H1 (cell line): ENCODE data around the gene NDUFV1. TPM values are rescaled to one million over a fixed set of nuclear protein-coding genes. Genes with fewer than 3 reads are reported as not detected.
A peak's percentile ranks its signal among the peaks of the same experiment; 100 is the strongest.

ENCODE experiments used
- POLR2A ChIP-seq, 2 experiments: IDR thresholded peaks; 1 replicate in 1 of 2; 2 replicates in 1 of 2; pipeline ENCODE4 v1.6.1; 2011; ENCODE audit warnings: low read depth in 2 of 2, low read length in 2 of 2, mild to moderate bottlenecking in 2 of 2; ENCODE audit errors: control extremely low read depth in 1 of 2
- RBBP5 ChIP-seq: IDR thresholded peaks from 2 replicates; pipeline ENCODE4 v1.7.1; 2012; ENCODE audit warnings: low read depth, mild to moderate bottlenecking, inconsistent platforms, low read length, moderate library complexity, borderline replicate concordance
- ZNF274 ChIP-seq: IDR thresholded peaks from 2 replicates; pipeline ENCODE4 v1.7.0; 2012; ENCODE audit warnings: low read length, borderline replicate concordance; ENCODE audit errors: extremely low read depth
- polyA plus RNA-seq, 7 experiments: library from polyadenylated mRNA; depleted of rRNA in 3 of 7; stranded (reverse) in 5 of 7; unstranded in 2 of 7; fragments of >200 nt in 5 of 7; fragments of 200-250 nt in 2 of 7; gene quantifications; 1 replicate in 5 of 7; 2 replicates in 1 of 7; 4 replicates in 1 of 7; pipeline versions ENCODE4 v1.2.1 to v1.2.3, GENCODE V29; 2011 to 2013; ENCODE audit warnings: missing spikeins in 2 of 7, mixed read lengths in 2 of 7
- total RNA-seq: library from RNA; stranded (reverse); fragmentation: NEBNext Ultra II Directional; extraction: Animal tissue kit (Norgen Biotek cat#: 25700); gene quantifications from 2 replicates; pipeline ENCODE4 v1.2.1, GENCODE V29; 2021
- TF ChIP-seq, protein P1 (sequence below): IDR thresholded peaks from 2 replicates; pipeline ENCODE4 v1.6.1; 2012; ENCODE audit warnings: low read length, inconsistent platforms
- TF ChIP-seq, protein P2 (sequence below): IDR thresholded peaks from 2 replicates; pipeline ENCODE4 v1.6.1; 2011; ENCODE audit warnings: low read depth, mild to moderate bottlenecking, low read length; ENCODE audit not compliant: insufficient read depth
- TF ChIP-seq, protein P3 (sequence below): fragments of 300-600 bp; sonication (generic); IDR thresholded peaks from 2 replicates; pipeline ENCODE4 v1.7.1; 2012; ENCODE audit warnings: low read length, moderate library complexity, mild to moderate bottlenecking, inconsistent platforms; ENCODE audit not compliant: insufficient replicate concordance

NDUFV1 gene
- total and polyA plus RNA-seq, 2 of the 8 experiments (the other 6 are each of a cell fraction or from before 2014, with no cell fraction given): 125 to 131 TPM

DNA sequence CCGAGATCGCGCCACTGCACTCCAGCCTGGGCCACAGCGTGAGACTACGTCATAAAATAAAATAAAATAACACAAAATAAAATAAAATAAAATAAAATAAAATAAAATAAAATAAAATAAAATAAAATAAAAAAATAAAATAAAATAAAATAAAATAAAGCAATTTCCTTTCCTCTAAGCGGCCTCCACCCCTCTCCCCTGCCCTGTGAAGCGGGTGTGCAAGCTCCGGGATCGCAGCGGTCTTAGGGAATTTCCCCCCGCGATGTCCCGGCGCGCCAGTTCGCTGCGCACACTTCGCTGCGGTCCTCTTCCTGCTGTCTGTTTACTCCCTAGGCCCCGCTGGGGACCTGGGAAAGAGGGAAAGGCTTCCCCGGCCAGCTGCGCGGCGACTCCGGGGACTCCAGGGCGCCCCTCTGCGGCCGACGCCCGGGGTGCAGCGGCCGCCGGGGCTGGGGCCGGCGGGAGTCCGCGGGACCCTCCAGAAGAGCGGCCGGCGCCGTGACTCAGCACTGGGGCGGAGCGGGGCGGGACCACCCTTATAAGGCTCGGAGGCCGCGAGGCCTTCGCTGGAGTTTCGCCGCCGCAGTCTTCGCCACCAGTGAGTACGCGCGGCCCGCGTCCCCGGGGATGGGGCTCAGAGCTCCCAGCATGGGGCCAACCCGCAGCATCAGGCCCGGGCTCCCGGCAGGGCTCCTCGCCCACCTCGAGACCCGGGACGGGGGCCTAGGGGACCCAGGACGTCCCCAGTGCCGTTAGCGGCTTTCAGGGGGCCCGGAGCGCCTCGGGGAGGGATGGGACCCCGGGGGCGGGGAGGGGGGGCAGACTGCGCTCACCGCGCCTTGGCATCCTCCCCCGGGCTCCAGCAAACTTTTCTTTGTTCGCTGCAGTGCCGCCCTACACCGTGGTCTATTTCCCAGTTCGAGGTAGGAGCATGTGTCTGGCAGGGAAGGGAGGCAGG is 23.2 kb upstream of the NDUFV1 start, which contains the start of gene GSTP1 (continued):
- TF ChIP-seq, protein P1, sequence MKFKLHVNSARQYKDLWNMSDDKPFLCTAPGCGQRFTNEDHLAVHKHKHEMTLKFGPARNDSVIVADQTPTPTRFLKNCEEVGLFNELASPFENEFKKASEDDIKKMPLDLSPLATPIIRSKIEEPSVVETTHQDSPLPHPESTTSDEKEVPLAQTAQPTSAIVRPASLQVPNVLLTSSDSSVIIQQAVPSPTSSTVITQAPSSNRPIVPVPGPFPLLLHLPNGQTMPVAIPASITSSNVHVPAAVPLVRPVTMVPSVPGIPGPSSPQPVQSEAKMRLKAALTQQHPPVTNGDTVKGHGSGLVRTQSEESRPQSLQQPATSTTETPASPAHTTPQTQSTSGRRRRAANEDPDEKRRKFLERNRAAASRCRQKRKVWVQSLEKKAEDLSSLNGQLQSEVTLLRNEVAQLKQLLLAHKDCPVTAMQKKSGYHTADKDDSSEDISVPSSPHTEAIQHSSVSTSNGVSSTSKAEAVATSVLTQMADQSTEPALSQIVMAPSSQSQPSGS: no peak
- TF ChIP-seq POLR2A (IDR thresholded peaks at IDR 0.05; ENCODE audit: control extremely low read depth in 1 of 2, low read depth in 2 of 2, low read length in 2 of 2) (peak; percentile 97 to 98), ZNF274 (no peak), RBBP5 (no peak)
- TF ChIP-seq, protein P2, sequence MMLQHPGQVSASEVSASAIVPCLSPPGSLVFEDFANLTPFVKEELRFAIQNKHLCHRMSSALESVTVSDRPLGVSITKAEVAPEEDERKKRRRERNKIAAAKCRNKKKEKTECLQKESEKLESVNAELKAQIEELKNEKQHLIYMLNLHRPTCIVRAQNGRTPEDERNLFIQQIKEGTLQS: no peak
- TF ChIP-seq, protein P3, sequence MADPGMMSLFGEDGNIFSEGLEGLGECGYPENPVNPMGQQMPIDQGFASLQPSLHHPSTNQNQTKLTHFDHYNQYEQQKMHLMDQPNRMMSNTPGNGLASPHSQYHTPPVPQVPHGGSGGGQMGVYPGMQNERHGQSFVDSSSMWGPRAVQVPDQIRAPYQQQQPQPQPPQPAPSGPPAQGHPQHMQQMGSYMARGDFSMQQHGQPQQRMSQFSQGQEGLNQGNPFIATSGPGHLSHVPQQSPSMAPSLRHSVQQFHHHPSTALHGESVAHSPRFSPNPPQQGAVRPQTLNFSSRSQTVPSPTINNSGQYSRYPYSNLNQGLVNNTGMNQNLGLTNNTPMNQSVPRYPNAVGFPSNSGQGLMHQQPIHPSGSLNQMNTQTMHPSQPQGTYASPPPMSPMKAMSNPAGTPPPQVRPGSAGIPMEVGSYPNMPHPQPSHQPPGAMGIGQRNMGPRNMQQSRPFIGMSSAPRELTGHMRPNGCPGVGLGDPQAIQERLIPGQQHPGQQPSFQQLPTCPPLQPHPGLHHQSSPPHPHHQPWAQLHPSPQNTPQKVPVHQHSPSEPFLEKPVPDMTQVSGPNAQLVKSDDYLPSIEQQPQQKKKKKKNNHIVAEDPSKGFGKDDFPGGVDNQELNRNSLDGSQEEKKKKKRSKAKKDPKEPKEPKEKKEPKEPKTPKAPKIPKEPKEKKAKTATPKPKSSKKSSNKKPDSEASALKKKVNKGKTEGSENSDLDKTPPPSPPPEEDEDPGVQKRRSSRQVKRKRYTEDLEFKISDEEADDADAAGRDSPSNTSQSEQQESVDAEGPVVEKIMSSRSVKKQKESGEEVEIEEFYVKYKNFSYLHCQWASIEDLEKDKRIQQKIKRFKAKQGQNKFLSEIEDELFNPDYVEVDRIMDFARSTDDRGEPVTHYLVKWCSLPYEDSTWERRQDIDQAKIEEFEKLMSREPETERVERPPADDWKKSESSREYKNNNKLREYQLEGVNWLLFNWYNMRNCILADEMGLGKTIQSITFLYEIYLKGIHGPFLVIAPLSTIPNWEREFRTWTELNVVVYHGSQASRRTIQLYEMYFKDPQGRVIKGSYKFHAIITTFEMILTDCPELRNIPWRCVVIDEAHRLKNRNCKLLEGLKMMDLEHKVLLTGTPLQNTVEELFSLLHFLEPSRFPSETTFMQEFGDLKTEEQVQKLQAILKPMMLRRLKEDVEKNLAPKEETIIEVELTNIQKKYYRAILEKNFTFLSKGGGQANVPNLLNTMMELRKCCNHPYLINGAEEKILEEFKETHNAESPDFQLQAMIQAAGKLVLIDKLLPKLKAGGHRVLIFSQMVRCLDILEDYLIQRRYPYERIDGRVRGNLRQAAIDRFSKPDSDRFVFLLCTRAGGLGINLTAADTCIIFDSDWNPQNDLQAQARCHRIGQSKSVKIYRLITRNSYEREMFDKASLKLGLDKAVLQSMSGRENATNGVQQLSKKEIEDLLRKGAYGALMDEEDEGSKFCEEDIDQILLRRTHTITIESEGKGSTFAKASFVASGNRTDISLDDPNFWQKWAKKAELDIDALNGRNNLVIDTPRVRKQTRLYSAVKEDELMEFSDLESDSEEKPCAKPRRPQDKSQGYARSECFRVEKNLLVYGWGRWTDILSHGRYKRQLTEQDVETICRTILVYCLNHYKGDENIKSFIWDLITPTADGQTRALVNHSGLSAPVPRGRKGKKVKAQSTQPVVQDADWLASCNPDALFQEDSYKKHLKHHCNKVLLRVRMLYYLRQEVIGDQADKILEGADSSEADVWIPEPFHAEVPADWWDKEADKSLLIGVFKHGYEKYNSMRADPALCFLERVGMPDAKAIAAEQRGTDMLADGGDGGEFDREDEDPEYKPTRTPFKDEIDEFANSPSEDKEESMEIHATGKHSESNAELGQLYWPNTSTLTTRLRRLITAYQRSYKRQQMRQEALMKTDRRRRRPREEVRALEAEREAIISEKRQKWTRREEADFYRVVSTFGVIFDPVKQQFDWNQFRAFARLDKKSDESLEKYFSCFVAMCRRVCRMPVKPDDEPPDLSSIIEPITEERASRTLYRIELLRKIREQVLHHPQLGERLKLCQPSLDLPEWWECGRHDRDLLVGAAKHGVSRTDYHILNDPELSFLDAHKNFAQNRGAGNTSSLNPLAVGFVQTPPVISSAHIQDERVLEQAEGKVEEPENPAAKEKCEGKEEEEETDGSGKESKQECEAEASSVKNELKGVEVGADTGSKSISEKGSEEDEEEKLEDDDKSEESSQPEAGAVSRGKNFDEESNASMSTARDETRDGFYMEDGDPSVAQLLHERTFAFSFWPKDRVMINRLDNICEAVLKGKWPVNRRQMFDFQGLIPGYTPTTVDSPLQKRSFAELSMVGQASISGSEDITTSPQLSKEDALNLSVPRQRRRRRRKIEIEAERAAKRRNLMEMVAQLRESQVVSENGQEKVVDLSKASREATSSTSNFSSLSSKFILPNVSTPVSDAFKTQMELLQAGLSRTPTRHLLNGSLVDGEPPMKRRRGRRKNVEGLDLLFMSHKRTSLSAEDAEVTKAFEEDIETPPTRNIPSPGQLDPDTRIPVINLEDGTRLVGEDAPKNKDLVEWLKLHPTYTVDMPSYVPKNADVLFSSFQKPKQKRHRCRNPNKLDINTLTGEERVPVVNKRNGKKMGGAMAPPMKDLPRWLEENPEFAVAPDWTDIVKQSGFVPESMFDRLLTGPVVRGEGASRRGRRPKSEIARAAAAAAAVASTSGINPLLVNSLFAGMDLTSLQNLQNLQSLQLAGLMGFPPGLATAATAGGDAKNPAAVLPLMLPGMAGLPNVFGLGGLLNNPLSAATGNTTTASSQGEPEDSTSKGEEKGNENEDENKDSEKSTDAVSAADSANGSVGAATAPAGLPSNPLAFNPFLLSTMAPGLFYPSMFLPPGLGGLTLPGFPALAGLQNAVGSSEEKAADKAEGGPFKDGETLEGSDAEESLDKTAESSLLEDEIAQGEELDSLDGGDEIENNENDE: no peak
